ENCODE measurements around the gene TNS1. TPM values are rescaled to one million over a fixed set of nuclear protein-coding genes. Genes with fewer than 3 reads are reported as not detected.

The TNS1 gene
- total RNA-seq, 2 donors from 2014 or later, result 27.8 to 149 TPM

DNA sequence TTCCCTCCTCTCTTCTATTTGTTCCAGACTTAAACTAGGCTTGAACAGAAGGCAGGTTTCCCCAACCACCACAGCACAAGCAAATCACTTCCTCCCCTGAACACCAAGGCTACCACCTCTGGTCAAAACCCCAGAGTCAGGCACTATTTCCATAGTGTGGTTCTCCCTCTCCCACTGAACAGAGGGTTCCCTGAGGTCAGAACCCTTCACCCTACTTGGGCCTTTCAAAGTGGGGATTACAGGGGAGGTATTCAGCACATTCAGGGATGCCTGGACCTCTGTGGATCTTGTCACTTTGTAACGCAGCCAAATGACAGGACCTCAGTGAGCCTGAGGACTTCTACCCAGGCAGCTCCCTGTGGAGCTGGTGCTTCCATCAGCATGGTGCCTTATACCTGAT is 88.7 kb downstream of the TNS1 start:
- ATAC-seq (no peak), DNase-seq (no peak)
- intact Hi-C loops (cut with DNase I, micrococcal nuclease), result no loop called here

DNA sequence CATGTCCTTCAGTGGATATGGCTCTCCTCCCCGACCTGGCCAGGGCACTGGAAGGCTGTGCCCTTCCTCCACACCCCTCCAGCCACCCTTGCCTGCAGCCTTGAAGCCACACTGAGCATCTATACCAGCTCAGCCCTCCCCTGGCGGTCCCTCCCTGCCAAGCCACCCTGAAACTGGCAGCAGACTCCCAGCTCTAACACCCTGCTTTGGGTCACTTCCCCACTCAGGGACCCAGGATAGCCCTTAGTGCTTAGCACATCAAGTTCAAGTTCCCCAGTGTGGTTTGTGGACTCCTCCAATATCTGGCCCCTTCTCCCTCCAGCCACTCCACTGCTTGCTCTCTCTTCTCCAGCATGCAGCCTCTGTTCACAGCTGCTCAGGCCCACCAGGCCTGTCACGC is 89.4 kb downstream of the TNS1 start:
- DNase-seq (no peak), ATAC-seq (peak; percentile 33)
- intact Hi-C loops (cut with DNase I, micrococcal nuclease), result no loop called here

DNA sequence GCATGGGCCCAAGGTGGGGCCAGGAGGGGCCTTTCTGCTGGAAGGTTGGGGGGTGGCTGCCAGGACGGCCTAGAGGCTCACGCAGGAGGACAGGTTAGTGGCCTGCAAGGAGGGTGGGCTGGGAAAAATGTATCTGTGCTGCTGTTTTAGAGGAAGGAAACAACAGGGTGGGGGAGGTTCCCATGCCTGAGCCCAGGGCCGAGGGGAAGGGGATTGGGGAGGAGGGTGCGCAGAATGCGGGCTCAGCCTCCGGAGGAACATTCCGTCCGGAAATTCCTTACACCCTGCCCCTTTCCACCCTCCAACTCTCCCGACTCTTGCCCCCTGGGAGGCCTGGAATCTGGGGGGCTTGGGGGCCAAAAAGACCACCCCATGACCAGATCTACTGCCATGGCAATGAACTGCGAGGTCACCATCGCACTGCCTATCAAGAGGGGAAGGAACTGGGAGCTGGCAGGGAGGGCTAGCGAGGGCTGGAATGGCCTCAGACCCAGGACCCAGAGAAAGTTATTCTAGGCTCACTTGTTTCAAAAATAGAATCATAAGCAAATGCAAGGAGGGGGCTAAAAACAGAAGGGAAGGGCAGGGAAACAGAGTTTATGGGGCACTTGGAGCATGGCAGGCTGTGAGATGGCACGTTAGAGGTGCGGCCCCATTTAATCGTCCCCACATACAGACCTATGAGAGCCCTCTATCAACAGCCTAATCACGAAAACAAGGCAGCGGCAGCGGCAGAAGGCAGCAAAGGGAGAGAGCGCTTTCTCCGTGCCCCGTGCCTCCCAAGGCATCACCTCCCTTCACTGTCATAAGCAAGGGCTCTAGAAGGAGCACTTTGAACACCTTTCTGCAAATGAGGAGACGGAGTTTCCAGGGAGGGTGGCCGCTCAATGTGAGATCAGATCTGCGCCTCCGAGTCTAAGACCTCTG is 90.4 kb downstream of the TNS1 start:
- ATAC-seq, result no peak
- intact Hi-C loops (cut with DNase I, micrococcal nuclease), result no loop called here
- DNase-seq, result no peak

DNA sequence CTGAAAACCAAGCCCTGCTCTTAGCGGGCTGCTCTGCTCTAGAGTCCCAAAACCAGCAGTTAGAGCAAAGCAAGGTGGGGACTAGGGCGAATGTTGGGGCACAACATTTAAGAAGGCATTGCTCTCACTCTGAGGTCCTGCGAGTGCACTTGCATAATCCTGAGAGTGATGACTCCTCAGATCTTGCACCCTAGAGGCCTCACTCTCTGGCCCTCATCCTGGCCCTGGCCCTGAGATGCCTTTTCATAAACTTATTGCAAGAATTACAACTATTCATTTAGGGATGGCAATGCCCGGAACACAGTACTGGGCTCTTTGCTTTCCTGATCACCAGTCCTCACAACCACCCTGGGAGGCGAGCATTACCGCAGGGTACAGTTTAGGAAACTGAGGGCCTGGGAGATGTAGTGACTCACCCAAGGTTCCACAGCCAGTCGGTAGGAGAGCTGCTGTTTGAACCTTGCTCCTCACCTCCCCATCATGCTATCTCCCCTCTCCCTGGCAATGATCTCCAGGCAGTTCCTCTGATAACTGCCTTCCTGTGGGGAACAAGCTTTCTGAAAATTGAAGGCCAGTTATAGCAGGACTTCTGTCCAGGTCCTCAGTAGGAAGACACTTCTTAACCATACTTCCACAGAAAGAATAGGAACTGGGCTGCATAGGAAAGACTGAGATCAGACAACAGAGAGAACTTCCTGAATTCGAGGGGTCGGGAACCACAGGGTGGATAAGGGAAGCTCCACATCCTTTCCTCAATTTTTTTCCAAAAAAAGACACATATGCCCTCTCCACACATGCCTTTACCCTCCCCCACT is 91.3 kb downstream of the TNS1 start:
- DNase-seq (no peak), ATAC-seq (no peak)
- intact Hi-C loops (cut with DNase I, micrococcal nuclease), result no loop called here

DNA sequence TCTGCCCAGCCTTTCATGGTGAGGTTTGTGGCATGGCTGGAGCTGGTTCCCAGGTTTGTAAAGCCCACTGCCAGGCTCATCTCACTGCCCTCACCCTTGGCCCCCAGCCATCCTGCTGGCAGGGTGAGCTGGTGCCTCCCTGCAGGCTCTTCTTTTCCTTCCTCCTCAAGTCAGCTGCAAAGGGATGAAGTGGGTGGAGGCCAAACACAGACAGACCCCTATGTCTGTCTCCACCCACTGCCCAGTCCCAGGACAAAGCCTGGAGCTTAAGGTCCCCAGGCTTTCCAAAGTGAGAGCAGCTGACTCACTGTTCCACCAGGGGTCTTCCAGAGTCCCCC is 92.0 kb downstream of the TNS1 start:
- intact Hi-C loops (cut with DNase I, micrococcal nuclease), result no loop called here
- no peak for ATAC-seq
- no peak for DNase-seq

DNA sequence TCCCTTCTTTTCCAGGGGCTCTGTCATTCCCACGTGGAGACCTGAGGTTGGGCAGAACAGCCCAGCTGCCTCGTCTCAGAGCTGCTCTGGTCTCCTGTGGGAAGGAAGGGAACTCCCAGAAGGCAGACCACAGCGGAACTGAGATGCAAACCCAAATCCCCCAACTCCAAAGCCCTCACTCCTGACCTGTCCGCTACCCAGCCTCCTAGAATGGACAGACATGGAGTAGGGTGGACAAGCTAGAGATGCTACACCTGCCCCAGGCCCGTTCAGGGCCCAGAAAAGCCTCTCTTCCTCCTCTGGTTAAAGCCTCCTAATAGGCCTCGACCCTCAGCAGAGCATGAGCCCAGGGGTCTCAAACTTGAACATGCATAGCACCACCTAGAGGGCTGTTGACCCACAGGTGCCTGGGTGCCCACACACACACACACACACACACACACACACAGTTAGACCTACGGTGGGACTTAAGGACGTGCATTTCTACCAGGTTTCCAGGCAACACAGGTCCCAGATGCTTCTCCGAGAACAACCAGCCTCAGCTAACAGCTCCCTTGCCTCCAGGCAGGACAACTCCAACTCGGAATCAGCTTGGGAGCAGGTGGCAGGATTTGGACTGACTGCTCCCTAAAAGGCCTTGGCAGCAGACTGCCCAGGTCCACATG is 93.5 kb downstream of the TNS1 start:
- intact Hi-C loops (cut with DNase I, micrococcal nuclease), result loop anchor here in 1 of 2 donors (10.0 kb wide), 1 partner anchor 76 kb away; no protein-coding TSS in a partner anchor
- DNase-seq, result no peak
- ATAC-seq, result no peak

DNA sequence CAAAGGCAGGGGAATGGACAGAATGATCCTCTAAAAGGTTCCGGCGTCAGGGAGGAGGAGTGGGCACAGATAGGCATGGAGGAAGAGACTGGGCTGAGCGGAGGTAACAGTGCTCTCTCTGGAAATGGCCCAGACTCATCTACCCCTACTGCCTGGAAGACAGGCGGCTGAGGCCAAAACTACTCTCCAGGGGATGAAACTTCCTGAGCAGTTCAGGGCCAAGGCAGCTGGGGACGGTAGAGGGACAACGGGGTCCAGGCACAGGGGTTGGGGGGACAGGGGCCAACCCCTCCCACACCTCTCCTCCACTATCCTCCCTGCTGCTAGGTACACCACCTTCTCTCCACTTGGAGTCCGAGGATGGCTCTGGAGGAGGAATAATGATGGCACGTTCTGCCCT is 94.3 kb downstream of the TNS1 start:
- no peak for ATAC-seq
- no peak for DNase-seq
- intact Hi-C loops (cut with DNase I, micrococcal nuclease), result loop anchor here in 1 of 2 donors (10.0 kb wide), 1 partner anchor 76 kb away; no protein-coding TSS in a partner anchor

DNA sequence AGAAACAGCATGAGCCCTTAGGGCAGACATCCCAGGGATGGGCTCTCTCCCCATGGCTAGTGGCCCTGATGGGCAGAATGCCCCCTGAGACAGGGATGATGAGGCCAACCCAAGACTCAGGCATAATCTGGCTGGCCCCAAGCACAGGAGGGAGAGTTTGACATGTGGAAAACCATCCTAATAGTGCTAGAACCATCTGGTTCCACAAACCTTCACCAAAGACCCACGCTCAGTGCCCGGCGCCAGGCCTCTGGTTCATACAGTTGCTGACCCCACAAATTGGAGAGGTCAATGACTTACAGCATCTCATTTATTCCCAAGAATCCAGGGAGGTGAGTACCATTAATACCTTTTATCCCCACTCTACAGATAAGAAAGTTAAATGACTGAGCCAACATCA is 95.5 kb downstream of the TNS1 start:
- no peak for ATAC-seq
- no peak for DNase-seq
- intact Hi-C loops (cut with DNase I, micrococcal nuclease), result loop anchor here in 1 of 2 donors (10.0 kb wide), 1 partner anchor 78 kb away; no protein-coding TSS in a partner anchor

DNA sequence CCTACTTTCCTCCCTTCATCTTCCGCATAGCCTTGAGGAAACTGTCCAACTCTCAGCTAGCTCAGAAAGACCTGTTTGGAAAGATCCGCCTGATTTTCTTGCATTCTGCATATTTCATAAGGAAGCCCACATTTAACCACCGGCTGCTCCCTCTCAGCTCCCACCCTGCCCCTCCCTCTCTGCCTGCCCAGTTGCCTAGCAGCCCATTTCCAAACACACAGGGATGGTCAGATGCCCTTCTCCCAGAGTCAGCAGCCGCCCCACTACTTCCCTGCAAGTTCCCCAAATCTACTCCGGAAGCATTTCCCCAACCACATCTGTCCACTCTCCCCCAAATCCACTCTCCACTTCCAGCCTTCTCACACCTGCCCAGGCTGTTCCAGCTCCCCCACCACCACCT is 96.0 kb downstream of the TNS1 start:
- intact Hi-C loops (cut with DNase I, micrococcal nuclease), result loop anchor here in 1 of 2 donors (10.0 kb wide), 1 partner anchor 78 kb away; no protein-coding TSS in a partner anchor
- no peak for DNase-seq
- ATAC-seq, result no peak

DNA sequence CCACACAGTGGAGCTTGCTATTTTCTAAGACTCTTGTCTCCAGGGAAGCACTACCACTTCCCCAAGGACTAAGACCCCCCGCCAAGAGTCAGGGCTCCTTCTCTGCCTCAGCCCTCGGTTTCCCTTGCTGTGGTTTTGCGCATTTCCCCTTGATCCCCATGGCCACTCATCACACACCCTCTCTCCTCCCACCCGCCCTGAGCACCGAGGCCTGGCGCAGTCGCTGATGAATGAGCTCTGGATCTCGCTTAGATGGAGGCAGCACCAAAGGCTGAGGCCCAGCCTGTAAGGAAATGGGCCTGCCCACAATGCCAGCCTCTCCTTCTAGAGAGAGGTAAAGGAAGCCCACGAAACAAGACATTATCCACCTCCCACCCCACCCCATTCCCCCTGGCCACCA is 96.9 kb downstream of the TNS1 start:
- DNase-seq, result no peak
- intact Hi-C loops (cut with DNase I, micrococcal nuclease), result loop anchor here in 1 of 2 donors (10.0 kb wide), 1 partner anchor 79 kb away; no protein-coding TSS in a partner anchor
- ATAC-seq, result no peak

DNA sequence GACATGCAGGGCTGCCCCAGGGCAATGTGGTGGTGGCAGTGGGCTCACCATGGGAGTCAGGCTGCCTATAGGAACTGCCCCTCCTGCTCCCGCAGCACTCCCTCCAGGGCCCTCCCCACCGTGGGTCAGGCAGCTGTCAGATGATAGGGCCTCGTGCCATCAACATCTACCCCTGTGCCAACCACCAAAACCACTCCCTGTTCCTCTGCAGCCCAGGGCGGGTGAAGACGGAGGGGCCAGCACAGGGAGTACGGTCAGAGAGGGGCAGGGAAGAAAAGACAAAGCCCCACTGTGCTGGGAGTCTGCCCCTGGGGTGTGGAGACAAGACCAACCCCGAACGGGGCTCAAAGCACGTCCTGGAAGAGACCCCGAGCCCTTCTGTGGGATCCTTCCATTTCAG is 97.4 kb downstream of the TNS1 start:
- intact Hi-C loops (cut with DNase I, micrococcal nuclease), result loop anchor here in 1 of 2 donors (10.0 kb wide), 1 partner anchor 79 kb away; no protein-coding TSS in a partner anchor
- ATAC-seq (no peak), DNase-seq (peak in 1 of 2 donors; percentile 70)

DNA sequence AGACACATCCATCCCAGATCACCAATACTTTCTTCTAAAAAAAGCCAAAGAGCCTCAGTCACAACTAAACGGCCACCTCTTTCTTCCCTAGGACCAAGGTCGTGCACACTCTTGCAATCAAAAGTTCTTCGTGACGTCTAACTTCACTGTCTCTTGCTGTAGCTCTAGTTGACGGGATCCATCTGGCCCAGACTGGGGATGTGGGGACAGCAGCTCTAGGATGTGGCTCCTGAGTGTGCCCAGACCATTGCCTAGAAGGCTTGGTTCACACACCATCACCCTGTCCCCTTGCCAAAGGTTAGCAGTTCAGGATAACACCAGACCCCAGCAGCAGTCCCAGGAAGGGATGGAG is 98.2 kb downstream of the TNS1 start:
- DNase-seq, result no peak
- no peak for ATAC-seq
- intact Hi-C loops (cut with DNase I, micrococcal nuclease), result loop anchor here in 1 of 2 donors (10.0 kb wide), 1 partner anchor 80 kb away; no protein-coding TSS in a partner anchor

DNA sequence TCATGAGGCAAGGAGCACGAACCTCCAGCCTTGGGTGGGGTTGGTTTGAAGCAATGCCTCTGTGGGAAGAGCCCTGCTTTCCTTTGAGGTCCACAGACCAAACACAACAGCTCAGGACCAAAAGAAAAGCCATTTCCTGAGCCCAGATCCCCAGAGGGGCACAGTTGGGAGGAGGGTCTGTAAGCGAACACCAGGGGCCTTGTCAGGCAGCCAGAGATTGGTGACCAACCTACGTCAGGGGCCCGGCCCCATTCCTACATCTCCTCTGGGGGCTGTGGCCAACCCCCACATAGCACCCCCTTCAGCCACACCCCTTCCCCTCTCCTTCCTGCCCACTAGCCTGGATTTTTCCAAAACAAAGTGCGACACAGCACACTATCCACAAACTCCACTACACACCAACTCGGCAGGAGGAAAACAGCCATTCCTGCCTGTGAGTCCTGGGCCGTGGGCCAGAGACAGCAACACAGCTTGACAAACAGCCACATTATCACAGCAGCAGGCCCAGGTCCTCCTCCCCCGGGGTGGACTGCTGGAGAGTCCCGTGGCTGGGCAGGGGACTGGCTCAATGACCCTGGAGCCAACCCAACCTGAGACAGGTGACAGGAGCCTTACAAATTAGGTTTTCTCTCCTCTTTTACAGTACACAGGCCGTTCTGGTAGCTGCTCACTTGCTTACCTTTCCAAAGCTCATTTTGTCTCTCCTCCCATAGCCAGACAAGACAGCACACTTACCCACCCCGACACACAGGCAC is 98.8 kb downstream of the TNS1 start:
- ATAC-seq (peak; percentile 19), DNase-seq (peak in 1 of 2 donors; percentile 65)
- intact Hi-C loops (cut with DNase I, micrococcal nuclease), result loop anchor here in 1 of 2 donors (10.0 kb wide), 1 partner anchor 81 kb away; no protein-coding TSS in a partner anchor

DNA sequence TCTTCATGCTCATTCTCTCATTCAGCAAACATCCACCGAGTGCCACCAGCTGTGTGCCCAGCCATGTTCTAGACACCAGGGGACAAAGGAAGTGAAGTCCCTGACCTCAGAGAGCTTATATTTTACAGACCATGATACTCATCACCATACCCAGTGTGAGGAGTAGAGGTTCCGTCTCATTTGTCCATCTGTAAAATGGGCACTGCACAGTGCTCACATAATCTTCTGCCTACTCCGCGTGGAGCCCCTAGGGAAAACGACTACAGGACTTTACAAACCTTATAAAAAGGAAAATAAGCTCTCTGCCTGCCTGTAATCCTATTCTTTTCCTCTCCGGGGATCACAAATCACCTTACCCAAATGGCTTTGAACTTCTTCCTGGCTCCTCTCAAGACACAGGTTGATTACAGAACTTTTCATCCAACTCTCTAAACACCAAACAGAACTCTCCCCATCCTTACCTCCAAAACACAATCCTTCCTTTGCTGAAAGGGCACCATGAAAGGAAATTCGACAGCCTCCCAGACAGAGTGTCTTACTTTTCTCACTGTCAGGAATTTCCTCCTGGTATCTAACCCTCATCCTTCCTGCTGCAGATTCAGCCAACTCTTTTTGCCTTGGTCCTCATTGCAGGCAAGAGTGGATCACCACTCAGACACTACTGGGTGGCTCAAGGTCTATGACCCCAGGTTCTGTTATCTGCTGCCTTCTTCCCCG is 99.5 kb downstream of the TNS1 start:
- no peak for DNase-seq
- intact Hi-C loops (cut with DNase I, micrococcal nuclease), result loop anchor here in 1 of 2 donors (10.0 kb wide), 1 partner anchor 82 kb away; no protein-coding TSS in a partner anchor
- ATAC-seq, result no peak

DNA sequence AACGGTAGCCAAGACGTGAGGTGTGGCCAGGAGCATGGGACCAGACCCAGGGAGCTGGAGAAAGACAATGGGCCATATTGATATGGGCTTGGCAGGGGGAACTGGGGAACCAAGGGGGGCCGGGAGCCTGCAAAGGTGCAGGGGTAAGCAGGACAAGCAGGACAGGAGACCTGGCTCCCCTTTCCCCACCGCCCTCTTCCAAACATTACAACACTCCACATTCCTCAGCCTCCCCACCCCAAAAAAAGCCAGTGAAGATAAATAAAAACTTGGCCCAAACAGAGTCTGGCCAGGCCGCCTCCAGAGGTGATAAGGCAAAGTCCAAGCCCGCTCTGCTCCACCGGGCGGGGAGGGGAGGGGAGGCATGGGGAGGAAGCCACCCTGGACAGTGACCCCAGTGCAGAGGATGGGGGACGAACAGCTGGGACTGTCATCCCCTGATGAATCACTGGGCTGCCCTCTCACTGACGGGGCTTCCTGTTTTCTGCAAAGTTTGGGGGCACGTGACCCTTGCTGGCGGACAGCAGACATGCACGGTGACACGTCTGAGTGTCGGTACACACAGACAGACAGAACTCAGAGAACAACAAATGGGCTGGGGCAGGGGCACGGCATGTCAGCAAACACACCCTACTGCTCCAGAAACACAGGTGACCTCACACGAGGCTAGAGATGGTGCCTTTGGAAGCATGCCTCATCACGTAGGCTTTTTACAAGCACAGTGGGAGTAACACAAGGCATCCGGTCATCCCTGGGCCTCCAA is 100.2 kb downstream of the TNS1 start:
- DNase-seq (peak; percentile 56 to 84), ATAC-seq (peak; percentile 59)
- intact Hi-C loops (cut with DNase I, micrococcal nuclease), result loop anchor here in 1 of 2 donors (10.0 kb wide), 1 partner anchor 82 kb away; no protein-coding TSS in a partner anchor

DNA sequence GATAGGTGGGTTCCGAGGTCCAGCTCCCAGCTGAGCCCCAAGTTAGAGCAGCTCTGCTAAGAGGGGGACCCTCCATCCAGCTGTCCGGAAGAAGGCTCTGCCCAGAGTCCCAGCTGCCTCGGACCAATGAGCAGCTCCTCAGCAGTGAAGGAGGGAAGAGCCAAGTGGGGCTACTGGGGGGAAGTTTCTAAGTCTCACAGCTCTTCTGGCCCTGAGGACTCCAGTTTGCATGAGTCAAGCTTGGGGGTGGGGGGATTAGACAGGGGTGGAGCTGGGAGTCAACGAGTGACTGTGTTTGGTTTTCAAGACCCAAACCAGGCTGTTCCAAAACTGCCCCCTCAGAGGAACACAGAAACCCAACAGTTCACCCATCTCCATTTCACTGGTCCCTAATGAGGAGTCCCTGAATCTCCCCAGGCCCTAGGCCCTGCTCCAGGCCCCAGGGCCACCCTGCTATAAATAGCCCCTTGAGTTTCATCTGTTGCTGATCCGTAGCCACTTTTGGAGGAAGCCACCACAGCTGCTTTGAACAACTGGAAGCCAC is 100.9 kb downstream of the TNS1 start:
- no peak for DNase-seq
- intact Hi-C loops (cut with DNase I, micrococcal nuclease), result loop anchor here in 1 of 2 donors (10.0 kb wide), 1 partner anchor 83 kb away; no protein-coding TSS in a partner anchor
- ATAC-seq, result no peak
